Stomach (tissue), 4 donors: ENCODE results near the gene RRAD.

Source experiments
- POLR2AphosphoS5 ChIP-seq, 3 donors: sonication (generic); formaldehyde crosslinking; IDR thresholded peaks; one replicate each; pipeline ENCODE4 v1.6.1; 2016; ENCODE audit warnings: antibody characterized with exemption in 3 of 3
- TF ChIP-seq, protein P1 (sequence below), 7 experiments: fragments of 450-650 bp in 4 of 7; fragments of 200-600 bp in 3 of 7; sonication (generic) in 3 of 7; IDR thresholded peaks; one replicate each; pipeline ENCODE4 v1.5.1; 2016 to 2019; ENCODE audit warnings: antibody characterized with exemption in 7 of 7, control low read depth in 2 of 7, mild to moderate bottlenecking in 1 of 7

DNA sequence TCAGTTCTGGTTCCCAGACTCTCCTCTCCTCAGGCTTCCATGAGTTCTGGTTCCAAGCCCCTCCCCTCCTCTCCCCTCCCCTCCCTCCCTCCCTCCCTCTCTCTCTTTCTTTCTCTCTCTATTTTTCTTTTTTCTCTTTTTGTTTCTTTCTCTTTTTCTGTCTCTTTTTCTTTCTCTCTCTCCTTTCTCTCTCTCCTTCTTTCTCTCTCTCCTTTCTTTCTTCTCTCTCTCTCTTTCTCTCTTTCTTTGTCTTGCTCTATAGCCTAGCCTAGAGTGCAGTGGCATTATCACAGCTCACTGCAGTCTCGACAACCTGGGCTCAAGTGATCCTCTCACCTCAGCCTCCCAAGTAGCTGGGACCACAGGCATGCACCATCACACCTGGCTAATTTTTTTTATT lies 34.9 kb upstream of the RRAD start:
- TF ChIP-seq, protein P1, sequence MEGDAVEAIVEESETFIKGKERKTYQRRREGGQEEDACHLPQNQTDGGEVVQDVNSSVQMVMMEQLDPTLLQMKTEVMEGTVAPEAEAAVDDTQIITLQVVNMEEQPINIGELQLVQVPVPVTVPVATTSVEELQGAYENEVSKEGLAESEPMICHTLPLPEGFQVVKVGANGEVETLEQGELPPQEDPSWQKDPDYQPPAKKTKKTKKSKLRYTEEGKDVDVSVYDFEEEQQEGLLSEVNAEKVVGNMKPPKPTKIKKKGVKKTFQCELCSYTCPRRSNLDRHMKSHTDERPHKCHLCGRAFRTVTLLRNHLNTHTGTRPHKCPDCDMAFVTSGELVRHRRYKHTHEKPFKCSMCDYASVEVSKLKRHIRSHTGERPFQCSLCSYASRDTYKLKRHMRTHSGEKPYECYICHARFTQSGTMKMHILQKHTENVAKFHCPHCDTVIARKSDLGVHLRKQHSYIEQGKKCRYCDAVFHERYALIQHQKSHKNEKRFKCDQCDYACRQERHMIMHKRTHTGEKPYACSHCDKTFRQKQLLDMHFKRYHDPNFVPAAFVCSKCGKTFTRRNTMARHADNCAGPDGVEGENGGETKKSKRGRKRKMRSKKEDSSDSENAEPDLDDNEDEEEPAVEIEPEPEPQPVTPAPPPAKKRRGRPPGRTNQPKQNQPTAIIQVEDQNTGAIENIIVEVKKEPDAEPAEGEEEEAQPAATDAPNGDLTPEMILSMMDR (IDR thresholded peaks at IDR 0.05), result no peak
- TF ChIP-seq POLR2AphosphoS5 (IDR thresholded peaks at IDR 0.05), result no peak
